Inflammatory macrophage treated with lipopolysaccharide for 1 hour (primary cell): ENCODE results near the gene DCANP1.

Experiments used
- DNase-seq, 2 donors: peaks; one replicate each; pipeline ENCODE4 v3.0.0-alpha.2; 2020 to 2022

DCANP1 gene

GRCh38 chr5:135440916-135441315 lies 6.2 kb downstream of the DCANP1 start:
- no peak for DNase-seq

GRCh38 chr5:135439231-135440205 lies 7.6 kb downstream of the DCANP1 start:
- DNase-seq: no peak

GRCh38 chr5:135438636-135439221 lies 8.4 kb downstream of the DCANP1 start:
- no peak for DNase-seq

DNA sequence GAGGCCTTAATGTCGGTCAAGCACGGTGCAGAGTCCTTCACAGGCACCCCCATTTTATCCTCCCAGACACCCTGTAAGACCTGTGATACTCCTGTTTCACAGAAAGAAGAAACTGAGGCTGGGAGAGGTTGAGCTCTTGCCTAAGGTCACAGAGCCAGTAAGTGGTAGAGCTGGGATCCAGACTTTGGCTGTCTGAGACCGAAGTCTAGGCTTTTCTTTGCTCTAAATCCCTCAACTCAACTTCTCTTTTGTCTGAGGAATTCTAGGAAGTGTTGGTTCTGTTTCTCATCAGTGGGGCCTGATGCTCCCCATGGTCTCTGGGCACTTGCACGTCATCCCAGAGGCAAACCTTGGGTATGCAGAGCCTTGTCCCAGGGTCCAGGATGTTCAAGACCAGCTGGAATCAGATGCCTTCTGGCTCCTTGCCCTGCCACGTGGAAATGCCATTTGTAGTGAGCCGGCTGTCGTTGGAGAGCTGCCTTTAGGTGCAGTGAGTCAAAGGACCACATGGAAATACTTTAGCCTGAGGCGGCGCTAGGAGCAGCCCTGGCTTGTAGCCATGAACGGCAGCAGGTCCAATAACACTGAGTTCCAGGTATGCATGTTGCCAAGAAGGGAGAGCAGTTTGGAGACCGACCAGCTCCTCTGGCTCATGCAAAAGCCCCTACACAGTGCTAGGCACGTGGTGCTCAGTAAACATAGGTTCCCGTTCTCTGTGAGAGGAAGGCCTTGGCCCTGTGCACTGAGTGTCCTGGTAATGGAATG lies 9.2 kb downstream of the DCANP1 start:
- DNase-seq: no peak

DNA sequence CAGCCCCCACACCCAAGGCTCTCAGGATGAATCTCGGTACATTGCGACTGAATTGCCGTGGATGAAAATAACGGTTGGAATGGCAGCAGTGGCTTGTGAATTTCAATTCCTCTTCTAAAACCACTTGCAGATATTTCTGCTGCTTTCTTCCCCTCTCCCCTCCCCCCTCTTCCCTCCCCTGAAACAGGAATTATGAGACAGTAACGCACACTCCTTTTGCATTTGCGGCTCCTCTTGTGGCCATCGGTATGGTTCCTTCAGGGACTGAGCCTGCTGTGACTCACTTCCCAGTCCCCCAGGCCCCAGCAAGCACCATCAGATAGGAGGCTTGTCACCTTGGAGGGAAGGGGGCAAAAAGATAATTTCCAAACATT lies 9.7 kb downstream of the DCANP1 start:
- peak; percentile 42 to 58 for DNase-seq

GRCh38 chr5:135436951-135437418 lies 10.2 kb downstream of the DCANP1 start:
- DNase-seq: no peak

DNA sequence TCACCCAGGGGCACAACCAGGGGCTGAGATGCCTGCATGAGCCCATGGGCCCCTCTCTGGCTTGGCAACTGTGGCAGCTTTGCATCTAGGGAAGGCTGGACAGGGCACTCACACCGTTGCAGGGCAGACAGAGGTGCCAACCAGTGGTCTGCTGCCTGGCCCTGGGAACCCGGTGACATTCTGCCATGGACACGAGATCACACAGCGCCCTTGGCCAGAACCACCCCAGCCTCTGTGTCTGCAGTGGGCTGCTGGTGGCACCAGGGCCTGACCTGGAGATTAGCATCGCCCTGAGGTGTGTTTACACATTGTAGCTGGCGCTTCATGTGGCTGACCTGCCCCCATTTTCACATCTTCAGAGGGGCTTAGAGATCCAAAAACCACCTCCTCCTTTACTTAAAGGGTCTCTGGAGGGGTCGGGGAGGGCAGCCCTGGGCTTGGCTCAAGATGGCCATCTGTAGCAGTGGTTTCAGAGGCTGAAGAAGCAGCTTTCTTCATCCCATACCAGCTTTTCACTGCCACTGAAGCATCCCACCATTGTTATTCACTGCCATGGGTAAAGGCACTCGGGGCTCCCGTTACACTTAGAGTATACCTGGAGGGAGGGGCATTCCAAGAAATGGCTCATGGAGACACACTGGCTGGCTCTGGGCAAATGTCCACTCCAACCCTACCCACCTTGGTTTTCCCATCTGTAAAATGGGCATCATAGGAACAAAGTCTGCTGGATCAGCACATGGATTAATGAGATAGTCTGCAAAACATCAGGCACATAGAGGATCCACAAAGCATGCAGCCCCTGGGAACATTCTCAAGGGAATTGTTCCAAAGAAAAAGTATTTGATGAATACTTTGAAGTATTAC lies 11.4 kb downstream of the DCANP1 start:
- DNase-seq: no peak

GRCh38 chr5:135434591-135435466 lies 12.3 kb downstream of the DCANP1 start:
- DNase-seq: no peak

- peak; percentile 55 to 72 for DNase-seq
Measured at GRCh38 chr5:135433681-135434426, 13.3 kb downstream of the DCANP1 start.

DNA sequence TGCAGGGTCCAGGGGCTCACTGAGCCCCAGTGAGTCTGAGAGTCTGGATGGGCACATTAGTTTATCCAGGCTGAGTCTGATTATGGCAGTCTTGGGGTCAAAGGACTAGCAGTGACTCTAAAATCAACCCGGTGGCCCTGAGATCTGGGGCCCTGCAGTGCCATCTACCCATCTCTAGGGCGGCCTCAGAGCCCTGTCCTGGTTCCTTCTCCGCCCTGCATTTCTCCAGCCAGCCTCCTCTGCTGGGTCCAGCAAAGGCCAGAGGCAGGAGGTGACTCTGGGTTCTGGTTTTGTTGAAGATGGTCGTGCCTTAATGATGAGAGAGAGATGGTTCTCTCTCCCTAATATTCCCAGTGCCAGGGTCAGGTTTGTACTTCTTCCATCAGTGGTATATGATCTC lies 15.0 kb downstream of the DCANP1 start:
- DNase-seq: no peak

DNA sequence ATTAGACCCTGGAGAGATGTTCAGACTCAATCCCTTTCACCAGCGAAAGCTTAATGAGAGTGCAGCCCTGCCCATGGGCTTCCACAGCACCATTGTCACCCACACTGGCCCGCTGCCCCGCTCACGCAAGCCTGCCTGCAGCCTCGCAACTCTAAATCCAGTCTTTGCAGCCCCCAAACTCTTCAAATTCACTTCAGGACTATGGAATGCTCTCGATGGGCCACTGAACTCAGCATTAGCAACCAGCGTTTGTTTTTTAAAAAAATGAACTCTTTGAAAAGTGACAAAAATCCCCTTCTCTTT lies 17.1 kb downstream of the DCANP1 start:
- no peak for DNase-seq

DNA sequence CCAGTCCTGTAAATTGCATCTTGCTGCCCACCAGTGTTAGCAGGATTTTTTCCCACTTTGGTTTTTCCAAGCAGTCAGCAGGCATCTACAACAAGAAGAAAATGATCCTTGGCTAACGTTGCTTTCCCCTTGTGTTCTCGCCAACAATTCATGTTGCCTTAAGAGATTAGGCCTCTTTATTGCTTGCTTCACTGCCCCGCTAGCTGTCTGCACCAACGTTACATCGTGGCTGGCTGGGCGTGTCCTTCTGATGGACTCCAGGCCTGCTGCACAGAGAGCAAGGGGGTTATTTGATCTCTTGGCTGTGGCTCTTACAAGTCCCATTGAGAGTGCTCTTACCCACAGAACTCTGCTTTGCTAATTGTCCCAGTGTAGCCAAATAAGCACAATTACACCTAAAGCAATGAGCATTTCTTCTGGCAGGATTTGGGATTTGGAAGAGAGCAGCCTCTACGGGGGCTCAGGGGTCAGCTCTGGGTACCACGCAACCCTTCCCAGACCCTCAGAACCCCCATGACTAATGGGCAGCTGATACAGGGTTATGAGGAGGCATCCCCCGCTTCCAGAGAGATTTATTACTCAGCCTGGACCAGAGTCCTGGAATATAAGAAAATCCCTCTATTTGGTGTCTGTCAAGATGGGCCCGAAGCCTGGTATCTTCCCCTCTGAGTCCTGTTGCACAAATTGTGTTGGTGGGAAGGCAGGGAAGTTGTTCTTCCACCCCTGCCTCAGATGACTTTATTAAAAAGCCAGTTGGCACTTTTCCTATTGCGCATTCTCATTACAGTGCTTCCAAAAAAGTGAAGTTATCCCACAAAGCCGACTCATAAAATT lies 17.6 kb downstream of the DCANP1 start:
- peak; percentile 25 to 66 for DNase-seq

DNA sequence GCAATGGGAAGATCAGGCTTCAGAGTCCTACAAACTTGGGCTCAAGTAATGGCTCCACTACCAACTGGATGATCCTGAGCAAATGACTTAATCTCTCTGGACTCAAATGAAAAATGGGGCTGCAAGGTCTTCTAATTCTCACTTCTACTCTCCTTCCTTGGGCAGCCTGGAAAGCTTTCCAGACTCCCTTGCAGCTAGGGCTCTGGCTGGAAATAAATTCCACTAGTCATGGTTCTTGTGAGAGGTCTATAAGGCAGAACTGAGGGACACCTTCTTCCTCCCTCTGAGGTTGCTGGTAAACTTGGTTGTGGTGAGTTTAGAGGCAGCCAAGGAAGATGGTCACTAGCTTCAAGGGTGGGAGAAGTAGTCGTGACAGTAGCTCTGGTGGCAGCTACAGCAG lies 18.6 kb downstream of the DCANP1 start:
- no peak for DNase-seq

- peak; percentile 38 to 73 for DNase-seq
Measured at GRCh38 chr5:135426102-135427082, 20.8 kb downstream of the DCANP1 start.

- peak in 1 of 2 donors; percentile 41 for DNase-seq
Measured at GRCh38 chr5:135425641-135426040, 21.5 kb downstream of the DCANP1 start.

DNA sequence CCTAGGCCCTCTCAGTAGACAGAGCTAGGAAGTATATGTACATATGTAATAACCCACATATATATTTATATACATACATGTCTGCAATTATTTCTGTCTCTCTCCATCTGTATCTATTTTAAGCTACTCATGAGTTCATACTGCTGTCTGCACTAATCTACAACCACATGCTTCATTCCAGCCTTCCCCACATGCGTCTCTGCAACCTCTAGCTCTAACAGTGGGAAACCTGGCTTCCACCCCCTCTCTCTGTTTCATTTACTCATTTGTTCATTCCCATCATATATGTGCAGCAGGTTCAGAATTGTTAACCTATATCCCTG lies 23.3 kb downstream of the DCANP1 start:
- no peak for DNase-seq

DNA sequence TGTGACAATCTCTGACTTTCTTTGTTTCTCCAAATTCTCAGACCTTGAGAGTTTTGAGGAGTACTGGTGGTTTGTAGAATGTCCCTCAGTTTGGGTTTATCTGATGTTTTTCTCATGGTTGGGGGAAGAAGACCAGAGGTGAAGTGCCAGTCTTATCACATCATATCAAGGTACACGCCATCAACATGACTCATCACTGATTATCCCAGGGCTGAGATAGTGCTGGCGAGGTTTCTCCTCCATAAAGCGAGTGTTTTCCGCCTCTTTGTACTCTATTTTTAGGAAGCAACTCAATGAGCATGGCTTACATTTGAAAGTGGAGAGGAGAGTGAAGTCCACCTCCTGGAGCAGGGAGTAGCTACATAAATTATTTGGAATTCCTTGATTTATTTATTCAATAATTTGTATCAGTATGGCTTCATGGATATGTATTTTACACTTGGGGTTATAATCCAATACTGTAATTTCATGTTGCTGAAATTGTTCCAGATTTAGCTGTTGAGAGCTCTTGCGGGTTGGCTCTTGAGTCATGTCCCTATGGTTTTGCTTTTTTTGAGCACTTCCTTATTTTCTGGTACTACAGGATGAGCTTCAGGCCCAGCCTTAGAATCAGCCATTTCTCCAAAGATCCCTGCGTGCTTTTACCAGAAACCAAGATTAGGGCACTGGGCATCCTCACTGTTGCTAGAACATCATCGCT lies 23.9 kb downstream of the DCANP1 start:
- DNase-seq: peak; percentile 67 to 71

- DNase-seq: no peak
Measured at GRCh38 chr5:135422419-135422818, 24.7 kb downstream of the DCANP1 start.
